ENCODE measurements around the gene RICTOR. TPM values are rescaled to one million over a fixed set of nuclear protein-coding genes. Genes with fewer than 3 reads are reported as not detected.
A peak's percentile ranks its signal among the peaks of the same experiment; 100 is the strongest.

The RICTOR gene
- total RNA-seq, 1 donor from 2014 or later = 23.6 TPM

- Mint-ChIP-seq H3K27me3 (ENCODE audit: low read depth) (no peaks in the 10 kb centered on the region), H3K9me3 (ENCODE audit: low read depth) (peaks cover 10% of the 10 kb centered on the region), H3K27ac (ENCODE audit: unreplicated experiment) (peak overlapping the region; percentile 71), H3K36me3 (ENCODE audit: low read depth) (peaks cover 12% of the 10 kb centered on the region), H3K4me1 (ENCODE audit: low read depth) (peaks cover 35% of the 10 kb centered on the region), H3K4me3 (ENCODE audit: unreplicated experiment) (no peak overlapping the region)
- no peak for TF ChIP-seq CTCF (IDR thresholded peaks at IDR 0.05)
- DNase-seq (ENCODE audit: low spot score) = no peak
Observed at GRCh38 chr5:39064450-39064849, 9.7 kb downstream of the RICTOR start.

- H3K27me3 Mint-ChIP-seq (ENCODE audit: low read depth) = no peaks in the 10 kb centered on the region
- TF ChIP-seq CTCF (IDR thresholded peaks at IDR 0.05) = no peak
- peaks cover 10% of the 10 kb centered on the region for H3K9me3 Mint-ChIP-seq (ENCODE audit: low read depth)
- peaks cover 10% of the 10 kb centered on the region for H3K36me3 Mint-ChIP-seq (ENCODE audit: low read depth)
- no peak overlapping the region for H3K4me3 Mint-ChIP-seq (ENCODE audit: unreplicated experiment)
- no peak overlapping the region for H3K27ac Mint-ChIP-seq (ENCODE audit: unreplicated experiment)
- no peak for DNase-seq (ENCODE audit: low spot score)
- H3K4me1 Mint-ChIP-seq (ENCODE audit: low read depth) = peaks cover 34% of the 10 kb centered on the region
Observed at GRCh38 chr5:39063037-39063436, 11.2 kb downstream of the RICTOR start.

- no peak overlapping the region for H3K4me3 Mint-ChIP-seq (ENCODE audit: unreplicated experiment)
- no peak for DNase-seq (ENCODE audit: low spot score)
- H3K27me3 Mint-ChIP-seq (ENCODE audit: low read depth) = no peaks in the 10 kb centered on the region
- TF ChIP-seq CTCF (IDR thresholded peaks at IDR 0.05) = no peak
- no peak overlapping the region for H3K27ac Mint-ChIP-seq (ENCODE audit: unreplicated experiment)
- peaks cover 33% of the 10 kb centered on the region for H3K4me1 Mint-ChIP-seq (ENCODE audit: low read depth)
- H3K36me3 Mint-ChIP-seq (ENCODE audit: low read depth) = peaks cover 10% of the 10 kb centered on the region
- peaks cover 10% of the 10 kb centered on the region for H3K9me3 Mint-ChIP-seq (ENCODE audit: low read depth)
Observed at GRCh38 chr5:39062530-39062929, 11.7 kb downstream of the RICTOR start.

- no peak for TF ChIP-seq CTCF (IDR thresholded peaks at IDR 0.05)
- Mint-ChIP-seq H3K9me3 (ENCODE audit: low read depth) (peaks cover 7% of the 10 kb centered on the region), H3K4me3 (ENCODE audit: unreplicated experiment) (no peak overlapping the region), H3K4me1 (ENCODE audit: low read depth) (peaks cover 36% of the 10 kb centered on the region), H3K27me3 (ENCODE audit: low read depth) (no peaks in the 10 kb centered on the region), H3K27ac (ENCODE audit: unreplicated experiment) (no peak overlapping the region), H3K36me3 (ENCODE audit: low read depth) (peaks cover 7% of the 10 kb centered on the region)
- DNase-seq (ENCODE audit: low spot score) = no peak
Observed at GRCh38 chr5:39062104-39062503, 12.1 kb downstream of the RICTOR start.

- Mint-ChIP-seq H3K36me3 (ENCODE audit: low read depth) (no peaks in the 10 kb centered on the region), H3K27ac (ENCODE audit: unreplicated experiment) (no peak overlapping the region), H3K9me3 (ENCODE audit: low read depth) (no peaks in the 10 kb centered on the region), H3K4me1 (ENCODE audit: low read depth) (peaks cover 21% of the 10 kb centered on the region), H3K4me3 (ENCODE audit: unreplicated experiment) (no peak overlapping the region), H3K27me3 (ENCODE audit: low read depth) (no peaks in the 10 kb centered on the region)
- no peak for DNase-seq (ENCODE audit: low spot score)
- no peak for TF ChIP-seq CTCF (IDR thresholded peaks at IDR 0.05)
Observed at GRCh38 chr5:39059064-39059463, 15.1 kb downstream of the RICTOR start.

Data from chondrocyte (in vitro differentiated cells).